Fibroblast of lung (primary cell): ENCODE measurements around the gene ADGRA3.

Experiments used
- CTCF ChIP-seq, 2 donors: IDR thresholded peaks in 1 of 2; conservative IDR thresholded peaks in 1 of 2; 1 replicate in 1 of 2; 2 replicates in 1 of 2; pipeline ENCODE4 v1.5.1; 2011 to 2012; ENCODE audit warnings: low read length in 2 of 2, control low read depth in 1 of 2, inconsistent platforms in 1 of 2, low read depth in 1 of 2, mild to moderate bottlenecking in 1 of 2
- EZH2 ChIP-seq: IDR thresholded peaks from 2 replicates; pipeline ENCODE4 v1.5.1; 2012; ENCODE audit warnings: low read length, control low read depth, mild to moderate bottlenecking; ENCODE audit errors: missing control alignments

- no peak for TF ChIP-seq CTCF (conservative IDR thresholded peaks at IDR 0.05 in 1 of 2, IDR thresholded peaks at IDR 0.05 in 1 of 2; ENCODE audit: low read depth in 1 of 2, low read length in 2 of 2)
- no peak for TF ChIP-seq EZH2
Measured at GRCh38 chr4:22444813-22445212, 71.1 kb downstream of the ADGRA3 start.
